Kidney (tissue), 14 donors: ENCODE data around the gene ALB. TPM values are rescaled to one million over a fixed set of nuclear protein-coding genes. Genes with fewer than 3 reads are reported as not detected.

Experiments
- DNase-seq, 5 donors: peaks; one replicate each; pipeline ENCODE4 v3.0.0-alpha.2; 2013 to 2020
- FAIRE-seq: peaks from 2 replicates; lab custom pipeline; 2012; peaks lifted over from hg19 to GRCh38; lab: Jason Lieb, UNC
- H3K27ac ChIP-seq, 2 donors: one replicate each; pipeline ENCODE4 v1.7.0; 2013; ENCODE audit warnings: low read depth in 2 of 2, low read length in 2 of 2, inconsistent platforms in 1 of 2
- H3K27me3 ChIP-seq: one replicate; pipeline ENCODE4 v1.7.1; 2013; ENCODE audit warnings: low read length, inconsistent platforms; ENCODE audit not compliant: control insufficient read depth, insufficient read depth
- H3K36me3 ChIP-seq, 3 donors: one replicate each; pipeline versions ENCODE4 v1.7.0 to v1.7.1; 2013; ENCODE audit warnings: low read length in 3 of 3, control low read depth in 1 of 3, inconsistent platforms in 1 of 3; ENCODE audit not compliant: insufficient read depth in 3 of 3, control insufficient read depth in 2 of 3
- H3K4me1 ChIP-seq, 3 donors: one replicate each; pipeline versions ENCODE4 v1.7.0 to v1.7.1; 2013; ENCODE audit warnings: low read length in 3 of 3, inconsistent platforms in 1 of 3, low read depth in 1 of 3; ENCODE audit not compliant: control insufficient read depth in 2 of 3, insufficient read depth in 2 of 3
- H3K4me3 ChIP-seq, 3 donors: one replicate each; pipeline versions ENCODE4 v1.7.0 to v1.8.1; 2013; ENCODE audit warnings: low read length in 3 of 3, control low read depth in 1 of 3, inconsistent platforms in 1 of 3
- H3K9ac ChIP-seq, 3 donors: one replicate each; pipeline versions ENCODE4 v1.7.0 to v1.7.1; 2013; ENCODE audit warnings: low read length in 3 of 3, control low read depth in 1 of 3, inconsistent platforms in 1 of 3
- H3K9me3 ChIP-seq, 3 donors: one replicate each; pipeline versions ENCODE4 v1.7.0 to v1.7.1; 2013; ENCODE audit warnings: low read length in 3 of 3, control low read depth in 1 of 3, inconsistent platforms in 1 of 3; ENCODE audit not compliant: control insufficient read depth in 2 of 3, insufficient read depth in 1 of 3
- CTCF ChIP-seq: IDR thresholded peaks from 3 replicates; pipeline ENCODE4 v1.5.1; 2012; ENCODE audit warnings: mild to moderate bottlenecking, moderate library complexity, borderline replicate concordance; ENCODE audit not compliant: insufficient read depth; ENCODE audit errors: extremely low read depth
- intact Hi-C: fragments of 100-400 bp; cut with DNase I; formaldehyde crosslinking; loops from one replicate; pipeline ENCODE4 v1.11.1; 2022
- polyA plus RNA-seq: library from polyadenylated mRNA; stranded (reverse); fragments of 350-450 nt; fragmentation: Illumina TruSeq; extraction: RNeasy Lipid Tissue Mini Kit (QIAGEN cat#74804); gene quantifications from one replicate; pipeline ENCODE4 v1.2.3, GENCODE V29; 2014; ENCODE audit warnings: low read depth, low replicate concordance; ENCODE audit not compliant: insufficient read depth
- total RNA-seq: library from RNA; stranded (reverse); fragmentation: NEBNext Ultra II Directional; extraction: Animal tissue kit (Norgen Biotek cat#: 25700); gene quantifications from one replicate; pipeline ENCODE4 v1.2.1, GENCODE V29; 2021
- donor health status: control.
- donor health status: control.
- donor health status: control.
- donor health status: control.
- donor health status: control.
- donor health status: DM: yes; HTN: yes; CAD: no.
- donor health status: Normal renal cell carcinoma (clear cell type).

Gene ALB
- total and polyA plus RNA-seq, 2 donors from 2014 or later: 0.19 to 172 TPM

- FAIRE-seq (no peak), DNase-seq (no peak)
- H3K36me3 ChIP-seq: no peaks in the 10 kb centered on the region
- intact Hi-C loops: no loop called here
- H3K4me1 ChIP-seq: no peaks in the 10 kb centered on the region
- no peak for TF ChIP-seq CTCF
- no peak overlapping the region for H3K27ac ChIP-seq
- H3K9me3 ChIP-seq: no peaks in the 10 kb centered on the region
- no peak overlapping the region for H3K4me3 ChIP-seq
- H3K27me3 ChIP-seq: no peaks in the 10 kb centered on the region
- no peak overlapping the region for H3K9ac ChIP-seq
Observed at GRCh38 chr4:73409012-73409862, 5.2 kb downstream of the ALB start.

- H3K4me3 ChIP-seq: no peak overlapping the region
- no peak for FAIRE-seq
- DNase-seq: no peak
- H3K9me3 ChIP-seq: no peaks in the 10 kb centered on the region
- intact Hi-C loops: no loop called here
- no peak overlapping the region for H3K27ac ChIP-seq
- no peak overlapping the region for H3K9ac ChIP-seq
- no peaks in the 10 kb centered on the region for H3K27me3 ChIP-seq
- no peak for TF ChIP-seq CTCF
- no peaks in the 10 kb centered on the region for H3K36me3 ChIP-seq
- H3K4me1 ChIP-seq: no peaks in the 10 kb centered on the region
Observed at GRCh38 chr4:73409978-73410548, 6.0 kb downstream of the ALB start.

- TF ChIP-seq CTCF: no peak
- Histone ChIP-seq H3K9ac (no peak overlapping the region), H3K9me3 (no peaks in the 10 kb centered on the region), H3K36me3 (no peaks in the 10 kb centered on the region), H3K4me3 (no peak overlapping the region), H3K27ac (no peak overlapping the region), H3K27me3 (no peaks in the 10 kb centered on the region), H3K4me1 (no peaks in the 10 kb centered on the region)
- DNase-seq (no peak), FAIRE-seq (no peak)
- intact Hi-C loops: no loop called here
Observed at GRCh38 chr4:73410916-73411730, 7.0 kb downstream of the ALB start.
